Neural progenitor cell (in vitro differentiated cells): ENCODE measurements around the gene MYOF. TPM values are rescaled to one million over a fixed set of nuclear protein-coding genes. Genes with fewer than 3 reads are reported as not detected.

ENCODE experiments used
- DNase-seq: peaks from one replicate; pipeline ENCODE4 v3.0.0-alpha.2; 2016; ENCODE audit warnings: low spot score
- H2AFZ ChIP-seq: fragments of 200-600 bp; sonication (generic); replicated peaks from 2 replicates; pipeline ENCODE4 v1.6.1; 2016; ENCODE audit warnings: antibody characterized with exemption
- H3F3A ChIP-seq: fragments of 200-600 bp; sonication (generic); 2 replicates; pipeline ENCODE4 v1.6.1; 2016; ENCODE audit warnings: antibody characterized with exemption, low read depth
- H3K27ac ChIP-seq: fragments of 200-600 bp; sonication (generic); 2 replicates; pipeline ENCODE4 v1.5.1; 2016; ENCODE audit warnings: mild to moderate bottlenecking
- H3K27me3 ChIP-seq: fragments of 200-600 bp; sonication (generic); 2 replicates; pipeline ENCODE4 v1.6.1; 2016; ENCODE audit warnings: mild to moderate bottlenecking, moderate library complexity
- H3K36me3 ChIP-seq: fragments of 200-600 bp; sonication (generic); 2 replicates; pipeline ENCODE4 v1.5.1; 2016
- H3K4me1 ChIP-seq: fragments of 200-600 bp; sonication (generic); 2 replicates; pipeline ENCODE4 v1.6.1; 2016; ENCODE audit warnings: mixed run types
- H3K4me2 ChIP-seq: fragments of 200-600 bp; sonication (generic); 2 replicates; pipeline ENCODE4 v1.6.1; 2016
- H3K4me3 ChIP-seq: fragments of 200-600 bp; sonication (generic); 2 replicates; pipeline ENCODE4 v1.5.1; 2016
- H3K79me2 ChIP-seq: fragments of 200-600 bp; sonication (generic); 2 replicates; pipeline ENCODE4 v1.6.1; 2016; ENCODE audit warnings: low read depth
- H3K9ac ChIP-seq: fragments of 200-600 bp; sonication (generic); 2 replicates; pipeline ENCODE4 v1.6.1; 2016
- H3K9me3 ChIP-seq: fragments of 200-600 bp; sonication (generic); 2 replicates; pipeline ENCODE4 v1.5.1; 2016; ENCODE audit warnings: low read depth
- H4K20me1 ChIP-seq: fragments of 200-600 bp; sonication (generic); 2 replicates; pipeline ENCODE4 v1.6.1; 2016; ENCODE audit warnings: low read depth
- H3K27ac Mint-ChIP-seq: 3 replicates; pipeline ENCODE4 v1.8.0; 2021; ENCODE audit warnings: mixed read lengths
- H3K27me3 Mint-ChIP-seq: 2 replicates; pipeline ENCODE4 v1.8.0; 2022; ENCODE audit warnings: low read depth, mild to moderate bottlenecking, inconsistent platforms, moderate library complexity, mixed read lengths; ENCODE audit not compliant: insufficient read depth
- H3K36me3 Mint-ChIP-seq: 3 replicates; pipeline ENCODE4 v1.8.0; 2021; ENCODE audit warnings: mixed read lengths
- H3K4me1 Mint-ChIP-seq: 3 replicates; pipeline ENCODE4 v1.8.0; 2021; ENCODE audit warnings: mixed read lengths
- H3K4me3 Mint-ChIP-seq: 3 replicates; pipeline ENCODE4 v1.8.0; 2021; ENCODE audit warnings: mild to moderate bottlenecking, moderate library complexity, mixed read lengths
- H3K9me3 Mint-ChIP-seq: 3 replicates; pipeline ENCODE4 v1.8.0; 2020; ENCODE audit warnings: mixed read lengths
- EZH2 ChIP-seq: fragments of 200-600 bp; sonication (generic); IDR thresholded peaks from 2 replicates; pipeline ENCODE4 v1.6.1; 2017; ENCODE audit warnings: antibody characterized with exemption, mild to moderate bottlenecking, moderate library complexity
- EZH2phosphoT487 ChIP-seq: fragments of 200-600 bp; sonication (generic); IDR thresholded peaks from 2 replicates; pipeline ENCODE4 v1.6.1; 2017; ENCODE audit warnings: antibody characterized with exemption
- total RNA-seq: library from RNA; depleted of rRNA; stranded (reverse); fragments of >200 nt; gene quantifications from 2 replicates; pipeline ENCODE4 v1.2.3, GENCODE V29; 2015; ENCODE audit warnings: low replicate concordance
- TF ChIP-seq, protein P1 (sequence below): fragments of 200-600 bp; sonication (generic); IDR thresholded peaks from 2 replicates; pipeline ENCODE4 v1.5.1; 2017; ENCODE audit warnings: antibody characterized with exemption, mild to moderate bottlenecking

Gene MYOF
- total RNA-seq, 1 donor from 2014 or later: 1.6 TPM

DNA sequence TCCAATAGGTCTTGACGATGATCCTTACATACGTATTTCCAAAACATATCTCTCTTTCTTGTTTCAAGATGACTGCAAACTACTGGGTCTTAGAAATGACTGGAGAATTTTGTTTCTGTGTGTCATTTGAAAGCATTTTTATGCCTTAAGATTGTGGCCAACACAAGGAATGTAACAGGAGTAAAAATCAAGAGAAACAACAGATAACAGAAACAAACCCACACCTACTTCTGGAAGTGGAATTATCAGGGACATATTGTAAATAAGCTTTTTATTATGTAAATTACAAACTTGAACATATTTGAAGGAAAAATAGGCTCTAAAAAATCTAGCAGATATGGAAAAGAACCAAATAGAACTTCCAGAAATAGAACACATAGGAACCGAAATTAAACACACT lies 212.9 kb downstream of the MYOF start:
- Mint-ChIP-seq H3K4me1 (peaks cover 9% of the 10 kb centered on the region), H3K9me3 (peaks cover 9% of the 10 kb centered on the region), H3K27me3 (peaks cover 3% of the 10 kb centered on the region), H3K36me3 (no peaks in the 10 kb centered on the region), H3K27ac (no peak overlapping the region), H3K4me3 (no peak overlapping the region)
- Histone ChIP-seq H4K20me1 (no peaks in the 10 kb centered on the region), H3K4me1 (peaks cover 12% of the 10 kb centered on the region), H3K27me3 (no peaks in the 10 kb centered on the region), H3K4me2 (no peak overlapping the region), H3K36me3 (no peaks in the 10 kb centered on the region), H2AFZ (no peak overlapping the region), H3K4me3 (no peak overlapping the region), H3K9ac (no peak overlapping the region), H3K79me2 (no peaks in the 10 kb centered on the region), H3K9me3 (peaks cover 7% of the 10 kb centered on the region), H3K27ac (no peak overlapping the region), H3F3A (peaks cover 14% of the 10 kb centered on the region)
- TF ChIP-seq EZH2 (no peak), EZH2phosphoT487 (no peak)
- TF ChIP-seq, protein P1, sequence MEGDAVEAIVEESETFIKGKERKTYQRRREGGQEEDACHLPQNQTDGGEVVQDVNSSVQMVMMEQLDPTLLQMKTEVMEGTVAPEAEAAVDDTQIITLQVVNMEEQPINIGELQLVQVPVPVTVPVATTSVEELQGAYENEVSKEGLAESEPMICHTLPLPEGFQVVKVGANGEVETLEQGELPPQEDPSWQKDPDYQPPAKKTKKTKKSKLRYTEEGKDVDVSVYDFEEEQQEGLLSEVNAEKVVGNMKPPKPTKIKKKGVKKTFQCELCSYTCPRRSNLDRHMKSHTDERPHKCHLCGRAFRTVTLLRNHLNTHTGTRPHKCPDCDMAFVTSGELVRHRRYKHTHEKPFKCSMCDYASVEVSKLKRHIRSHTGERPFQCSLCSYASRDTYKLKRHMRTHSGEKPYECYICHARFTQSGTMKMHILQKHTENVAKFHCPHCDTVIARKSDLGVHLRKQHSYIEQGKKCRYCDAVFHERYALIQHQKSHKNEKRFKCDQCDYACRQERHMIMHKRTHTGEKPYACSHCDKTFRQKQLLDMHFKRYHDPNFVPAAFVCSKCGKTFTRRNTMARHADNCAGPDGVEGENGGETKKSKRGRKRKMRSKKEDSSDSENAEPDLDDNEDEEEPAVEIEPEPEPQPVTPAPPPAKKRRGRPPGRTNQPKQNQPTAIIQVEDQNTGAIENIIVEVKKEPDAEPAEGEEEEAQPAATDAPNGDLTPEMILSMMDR: no peak
- no peak for DNase-seq

- Histone ChIP-seq H3K36me3 (no peaks in the 10 kb centered on the region), H3K9ac (no peak overlapping the region), H3K4me1 (peaks cover 7% of the 10 kb centered on the region), H3K79me2 (no peaks in the 10 kb centered on the region), H3F3A (peaks cover 8% of the 10 kb centered on the region), H4K20me1 (no peaks in the 10 kb centered on the region), H3K27me3 (no peaks in the 10 kb centered on the region), H3K4me2 (no peak overlapping the region), H3K4me3 (no peak overlapping the region), H3K9me3 (peaks cover 7% of the 10 kb centered on the region), H2AFZ (no peak overlapping the region), H3K27ac (no peak overlapping the region)
- no peak for DNase-seq
- no peak for TF ChIP-seq EZH2phosphoT487
- TF ChIP-seq EZH2: no peak
- TF ChIP-seq, protein P1: no peak
- no peaks in the 10 kb centered on the region for H3K36me3 Mint-ChIP-seq
- H3K27me3 Mint-ChIP-seq: peaks cover 3% of the 10 kb centered on the region
- no peak overlapping the region for H3K4me3 Mint-ChIP-seq
- H3K27ac Mint-ChIP-seq: no peak overlapping the region
- peaks cover 9% of the 10 kb centered on the region for H3K9me3 Mint-ChIP-seq
- peaks cover 6% of the 10 kb centered on the region for H3K4me1 Mint-ChIP-seq
These were observed 214.1 kb downstream of the MYOF start for GRCh38 chr10:93268021-93268420.

- H3K9ac ChIP-seq: no peak overlapping the region
- no peaks in the 10 kb centered on the region for H3K36me3 ChIP-seq
- Mint-ChIP-seq H3K4me1 (peaks cover under 1% of the 10 kb centered on the region), H3K36me3 (no peaks in the 10 kb centered on the region), H3K9me3 (peaks cover 9% of the 10 kb centered on the region), H3K27ac (no peak overlapping the region), H3K4me3 (no peak overlapping the region), H3K27me3 (peaks cover 3% of the 10 kb centered on the region)
- H3F3A ChIP-seq: peaks cover 3% of the 10 kb centered on the region
- TF ChIP-seq EZH2phosphoT487 (no peak), EZH2 (no peak)
- peaks cover 2% of the 10 kb centered on the region for H3K4me1 ChIP-seq
- no peaks in the 10 kb centered on the region for H3K79me2 ChIP-seq
- peaks cover 7% of the 10 kb centered on the region for H3K9me3 ChIP-seq
- H3K4me2 ChIP-seq: no peak overlapping the region
- no peak overlapping the region for H2AFZ ChIP-seq
- no peaks in the 10 kb centered on the region for H3K27me3 ChIP-seq
- H3K27ac ChIP-seq: no peak overlapping the region
- no peaks in the 10 kb centered on the region for H4K20me1 ChIP-seq
- no peak for DNase-seq
- no peak overlapping the region for H3K4me3 ChIP-seq
These were observed 214.6 kb downstream of the MYOF start for GRCh38 chr10:93267521-93267920.

GRCh38 chr10:93266858-93267257 lies 215.3 kb downstream of the MYOF start:
- Histone ChIP-seq H3F3A (no peaks in the 10 kb centered on the region), H3K4me2 (no peak overlapping the region), H3K4me1 (no peaks in the 10 kb centered on the region), H3K27me3 (no peaks in the 10 kb centered on the region), H3K4me3 (no peak overlapping the region), H4K20me1 (no peaks in the 10 kb centered on the region), H3K79me2 (no peaks in the 10 kb centered on the region), H3K9ac (no peak overlapping the region), H3K36me3 (no peaks in the 10 kb centered on the region), H2AFZ (no peak overlapping the region), H3K9me3 (peaks cover 7% of the 10 kb centered on the region), H3K27ac (no peak overlapping the region)
- TF ChIP-seq EZH2phosphoT487 (no peak), EZH2 (no peak)
- TF ChIP-seq, protein P1: no peak
- Mint-ChIP-seq H3K27ac (no peak overlapping the region), H3K4me1 (no peaks in the 10 kb centered on the region), H3K4me3 (no peak overlapping the region), H3K27me3 (peaks cover 3% of the 10 kb centered on the region), H3K36me3 (no peaks in the 10 kb centered on the region), H3K9me3 (peaks cover 9% of the 10 kb centered on the region)
- no peak for DNase-seq
